Endometrial microvascular endothelial cells (primary cell): ENCODE results near the gene STX3. TPM values are rescaled to one million over a fixed set of nuclear protein-coding genes. Genes with fewer than 3 reads are reported as not detected.

Source experiments
- in situ Hi-C: cut with HindIII; loops from 2 replicates; pipeline ENCODE4 v1.10.0; 2017; ENCODE audit warnings: low sequenced_read_pairs, low pct_unique_long_range_greater_than_20kb; ENCODE audit errors: inconsistent ontology term
- total RNA-seq: library from RNA; depleted of rRNA; stranded (reverse); fragments of >200 nt; gene quantifications from one replicate; pipeline ENCODE4 v1.2.3, GENCODE V29; 2015; ENCODE audit errors: inconsistent ontology term

STX3 gene
- 24.4 TPM for total RNA-seq

- in situ Hi-C loops = no loop called here
These were observed at the start of gene STX3 for GRCh38 chr11:59754859-59755700. TSS of gene STX3 (plus strand) at chr11:59755376. CDS start at chr11:59755606, 230 bp downstream.

- in situ Hi-C loops = no loop called here
These were observed 48.5 kb upstream of the STX3 start for GRCh38 chr11:59706518-59707285.

GRCh38 chr11:59707371-59707770, 47.8 kb upstream of the STX3 start:
- in situ Hi-C loops = no loop called here

GRCh38 chr11:59708537-59708936, 46.6 kb upstream of the STX3 start:
- in situ Hi-C loops = no loop called here

GRCh38 chr11:59710136-59710847, 44.9 kb upstream of the STX3 start:
- in situ Hi-C loops = no loop called here

GRCh38 chr11:59713745-59714144, 41.4 kb upstream of the STX3 start, which contains the start of gene OR10V1:
TSS of gene OR10V1 (minus strand) at chr11:59713845. CDS start at chr11:59713845, 0 bp downstream.
- in situ Hi-C loops = no loop called here

- in situ Hi-C loops = no loop called here
These were observed 39.1 kb upstream of the STX3 start for GRCh38 chr11:59716051-59716450.

- in situ Hi-C loops = no loop called here
These were observed 35.6 kb upstream of the STX3 start for GRCh38 chr11:59719556-59719955.

- in situ Hi-C loops = no loop called here
These were observed 31.1 kb upstream of the STX3 start for GRCh38 chr11:59724066-59724465.

- in situ Hi-C loops = no loop called here
These were observed 27.8 kb upstream of the STX3 start for GRCh38 chr11:59727426-59727825.

- in situ Hi-C loops = no loop called here
These were observed 27.0 kb upstream of the STX3 start for GRCh38 chr11:59728154-59728553.

GRCh38 chr11:59728913-59729312, 26.3 kb upstream of the STX3 start:
- in situ Hi-C loops = no loop called here

GRCh38 chr11:59729834-59730233, 25.3 kb upstream of the STX3 start:
- in situ Hi-C loops = no loop called here

- in situ Hi-C loops = no loop called here
These were observed 24.1 kb upstream of the STX3 start for GRCh38 chr11:59730896-59731565.

GRCh38 chr11:59746111-59746510, 9.1 kb upstream of the STX3 start:
- in situ Hi-C loops = no loop called here

- in situ Hi-C loops = no loop called here
These were observed 1.3 kb upstream of the STX3 start for GRCh38 chr11:59753650-59754493.

GRCh38 chr11:59754494-59754858, 700 bp upstream of the STX3 start:
- in situ Hi-C loops = no loop called here
